Liver (tissue), 3 donors: ENCODE results near the gene ACTR2.

Experiments used
- ATF3 ChIP-seq: IDR thresholded peaks from 2 replicates; pipeline ENCODE4 v1.6.1; 2016; ENCODE audit warnings: antibody characterized with exemption
- CTCF ChIP-seq: fragments of 150-350 bp; IDR thresholded peaks from 2 replicates; pipeline ENCODE4 v1.5.1; 2017; ENCODE audit warnings: improper control_type of control experiment, low read depth, low read length; ENCODE audit not compliant: missing input control
- FOXA1 ChIP-seq: IDR thresholded peaks from 2 replicates; pipeline ENCODE4 v1.6.1; 2016; ENCODE audit warnings: antibody characterized with exemption
- GABPA ChIP-seq, 2 donors: IDR thresholded peaks in 1 of 2; conservative IDR thresholded peaks in 1 of 2; 2 replicates each; pipeline ENCODE4 v1.6.1; 2016; ENCODE audit warnings: antibody characterized with exemption in 2 of 2, mild to moderate bottlenecking in 1 of 2, moderate library complexity in 1 of 2
- HNF4G ChIP-seq: IDR thresholded peaks from 2 replicates; pipeline ENCODE4 v1.6.1; 2016; ENCODE audit warnings: antibody characterized with exemption
- MAX ChIP-seq: IDR thresholded peaks from 2 replicates; pipeline ENCODE4 v1.6.1; 2016; ENCODE audit warnings: antibody characterized with exemption
- RAD21 ChIP-seq, 2 donors: IDR thresholded peaks; 2 replicates each; pipeline ENCODE4 v1.6.1; 2016; ENCODE audit warnings: antibody characterized with exemption in 2 of 2, mild to moderate bottlenecking in 2 of 2
- RXRA ChIP-seq, 2 donors: IDR thresholded peaks; 2 replicates each; pipeline ENCODE4 v1.6.1; 2017 to 2018; ENCODE audit warnings: antibody characterized with exemption in 2 of 2, mild to moderate bottlenecking in 1 of 2
- SP1 ChIP-seq: IDR thresholded peaks from 2 replicates; pipeline ENCODE4 v1.6.1; 2018; ENCODE audit warnings: antibody characterized with exemption, mild to moderate bottlenecking
- TAF1 ChIP-seq: conservative IDR thresholded peaks from 2 replicates; pipeline ENCODE4 v1.6.1; 2016; ENCODE audit warnings: antibody characterized with exemption, mild to moderate bottlenecking
- TF ChIP-seq, protein P1 (sequence below): IDR thresholded peaks from 2 replicates; pipeline ENCODE4 v1.6.1; 2016; ENCODE audit warnings: antibody characterized with exemption, mild to moderate bottlenecking
- donor health status: healthy.
- donor health status: healthy.

DNA sequence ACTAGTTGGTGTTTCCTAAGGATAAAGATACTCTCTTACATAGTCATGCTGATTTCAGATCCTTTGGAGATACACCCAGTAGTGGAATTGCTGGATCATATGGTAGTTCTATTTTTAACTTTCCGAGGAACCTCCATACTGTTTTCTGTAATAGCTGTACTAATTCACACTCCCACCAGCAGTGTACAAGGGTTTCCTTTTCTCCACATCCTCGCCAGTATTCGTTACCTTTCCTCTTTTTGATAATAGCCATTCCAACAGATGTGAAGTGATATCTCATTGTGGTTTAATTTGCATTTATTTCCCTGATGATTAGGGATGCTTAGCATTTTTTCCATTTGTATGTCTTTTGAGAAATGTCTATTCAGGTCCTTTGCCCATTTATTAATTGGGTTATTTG is 34.0 kb downstream of the ACTR2 start:
- no peak for TF ChIP-seq CTCF
- TF ChIP-seq TAF1: no peak
- TF ChIP-seq, protein P1, sequence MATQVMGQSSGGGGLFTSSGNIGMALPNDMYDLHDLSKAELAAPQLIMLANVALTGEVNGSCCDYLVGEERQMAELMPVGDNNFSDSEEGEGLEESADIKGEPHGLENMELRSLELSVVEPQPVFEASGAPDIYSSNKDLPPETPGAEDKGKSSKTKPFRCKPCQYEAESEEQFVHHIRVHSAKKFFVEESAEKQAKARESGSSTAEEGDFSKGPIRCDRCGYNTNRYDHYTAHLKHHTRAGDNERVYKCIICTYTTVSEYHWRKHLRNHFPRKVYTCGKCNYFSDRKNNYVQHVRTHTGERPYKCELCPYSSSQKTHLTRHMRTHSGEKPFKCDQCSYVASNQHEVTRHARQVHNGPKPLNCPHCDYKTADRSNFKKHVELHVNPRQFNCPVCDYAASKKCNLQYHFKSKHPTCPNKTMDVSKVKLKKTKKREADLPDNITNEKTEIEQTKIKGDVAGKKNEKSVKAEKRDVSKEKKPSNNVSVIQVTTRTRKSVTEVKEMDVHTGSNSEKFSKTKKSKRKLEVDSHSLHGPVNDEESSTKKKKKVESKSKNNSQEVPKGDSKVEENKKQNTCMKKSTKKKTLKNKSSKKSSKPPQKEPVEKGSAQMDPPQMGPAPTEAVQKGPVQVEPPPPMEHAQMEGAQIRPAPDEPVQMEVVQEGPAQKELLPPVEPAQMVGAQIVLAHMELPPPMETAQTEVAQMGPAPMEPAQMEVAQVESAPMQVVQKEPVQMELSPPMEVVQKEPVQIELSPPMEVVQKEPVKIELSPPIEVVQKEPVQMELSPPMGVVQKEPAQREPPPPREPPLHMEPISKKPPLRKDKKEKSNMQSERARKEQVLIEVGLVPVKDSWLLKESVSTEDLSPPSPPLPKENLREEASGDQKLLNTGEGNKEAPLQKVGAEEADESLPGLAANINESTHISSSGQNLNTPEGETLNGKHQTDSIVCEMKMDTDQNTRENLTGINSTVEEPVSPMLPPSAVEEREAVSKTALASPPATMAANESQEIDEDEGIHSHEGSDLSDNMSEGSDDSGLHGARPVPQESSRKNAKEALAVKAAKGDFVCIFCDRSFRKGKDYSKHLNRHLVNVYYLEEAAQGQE: no peak
- TF ChIP-seq HNF4G: no peak
- TF ChIP-seq RXRA (IDR thresholded peaks at IDR 0.05): no peak
- TF ChIP-seq ATF3: no peak
- no peak for TF ChIP-seq GABPA (IDR thresholded peaks at IDR 0.05 in 1 of 2, conservative IDR thresholded peaks at IDR 0.05 in 1 of 2)
- no peak for TF ChIP-seq RAD21 (IDR thresholded peaks at IDR 0.05)
- TF ChIP-seq FOXA1: no peak
- TF ChIP-seq SP1: no peak
- TF ChIP-seq MAX: no peak
